ENCODE data around the gene LYL1. TPM values are rescaled to one million over a fixed set of nuclear protein-coding genes. Genes with fewer than 3 reads are reported as not detected.

Gene LYL1
- total and polyA plus RNA-seq, 2 donors (not counting 1 experiment from before 2014, with no cell fraction given) = 112 to 125 TPM

DNA sequence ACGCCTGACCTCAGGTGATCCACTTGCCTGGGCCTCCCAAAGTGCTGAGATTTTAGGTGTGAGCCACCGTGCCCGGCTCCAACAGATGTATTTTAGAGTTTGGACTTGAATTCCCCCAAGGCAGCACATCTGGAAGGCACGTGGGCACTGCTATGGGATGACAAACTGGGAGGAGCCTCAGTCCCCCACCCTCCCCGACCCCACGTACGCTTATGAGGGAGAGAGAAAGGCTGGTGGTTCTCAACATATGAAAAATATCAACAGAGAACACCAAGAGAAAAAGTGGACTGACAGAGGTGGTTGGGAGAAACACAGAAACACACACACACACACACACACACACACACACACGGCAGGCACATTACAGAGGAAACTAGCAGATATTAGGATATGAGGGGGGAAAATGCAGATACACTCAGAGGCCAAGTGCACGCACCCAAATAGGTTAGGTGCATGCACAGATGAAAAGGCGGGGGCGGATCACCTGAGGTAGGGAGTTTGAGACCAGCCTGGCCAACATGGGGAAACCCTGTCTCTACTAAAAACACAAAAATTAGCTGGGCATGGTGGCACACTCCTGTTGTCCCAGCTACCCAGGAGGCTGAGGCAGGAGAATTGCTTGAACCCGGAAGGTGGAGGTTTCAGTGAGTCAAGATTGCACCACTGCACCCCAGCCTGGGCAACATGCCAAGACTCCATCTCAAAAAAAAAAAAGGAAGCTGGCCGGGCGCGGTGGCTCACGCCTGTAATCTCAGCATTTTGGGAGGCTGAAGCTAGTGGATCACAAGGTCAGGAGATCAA is 44.3 kb upstream of the LYL1 start:
- H3K9me3 Mint-ChIP-seq (ENCODE audit: insufficient read depth) = no peaks in the 10 kb centered on the region
- no peak overlapping the region for H3K9ac ChIP-seq (ENCODE audit: low read length)

More for the DNA sequence above, 44.3 kb upstream of the LYL1 start:
- Histone ChIP-seq H3K4me2 (replicated peaks; ENCODE audit: low read depth, low read length, poor library complexity, severe bottlenecking) (no peak overlapping the region), H3K9me3 (ENCODE audit: control extremely low read depth in 1 of 3, control insufficient read depth in 2 of 3, insufficient read depth in 1 of 3, low read length in 2 of 3) (no peaks in the 10 kb centered on the region), H2AFZ (ENCODE audit: insufficient read depth, low read depth, low read length, poor library complexity, severe bottlenecking) (no peak overlapping the region), H3K36me3 (replicated peaks in 1 of 2; ENCODE audit: control extremely low read depth in 1 of 2, control insufficient read depth in 1 of 2, extremely low read depth in 1 of 2, insufficient read depth in 2 of 2, low read length in 1 of 2) (peaks cover 0 to 16% of the 10 kb centered on the region in 2 experiments), H4K20me1 (ENCODE audit: control insufficient read depth, insufficient read depth, low read length, poor library complexity, severe bottlenecking) (peaks cover 9% of the 10 kb centered on the region), H3K4me1 (ENCODE audit: control insufficient read depth in 2 of 2, insufficient read depth in 2 of 2, low read length in 2 of 2) (peaks cover 9 to 23% of the 10 kb centered on the region in 2 donors), H3K4me3 (ENCODE audit: control extremely low read depth in 1 of 5, extremely low read depth in 1 of 5, insufficient read depth in 1 of 5, low read depth in 2 of 5, low read length in 4 of 5) (no peak overlapping the region), H3K79me2 (ENCODE audit: control insufficient read depth, insufficient read depth, low read length) (peaks cover 50% of the 10 kb centered on the region), H3K27ac (ENCODE audit: low read length in 2 of 2) (no peak overlapping the region), H3K27me3 (replicated peaks in 1 of 4; ENCODE audit: control extremely low read depth in 1 of 4, control insufficient read depth in 3 of 4, insufficient read depth in 4 of 4, low read length in 3 of 4) (no peaks in the 10 kb centered on the region)
- peaks cover 29% of the 10 kb centered on the region for H3K4me1 Mint-ChIP-seq
- ChIA-PET POLR2A (interaction anchor here (0.7 kb wide), 1 partner anchor 45 kb away, joined by 3 read pairs; no protein-coding TSS in a partner anchor), CTCF (interaction anchor here (0.6 to 1.2 kb wide), 6 partner anchors 27 to 115 kb away, joined by 3 to 4 read pairs (median 3); no protein-coding TSS in a partner anchor)
- WGBS (ENCODE audit: insufficient coverage) = 96% methylated on average over 6 of the region's 16 CpGs
- intact Hi-C loops (cut with micrococcal nuclease) = no loop called here
- no peak overlapping the region for H3K27ac Mint-ChIP-seq
- H3K4me3 Mint-ChIP-seq = no peak overlapping the region
- H3K27me3 Mint-ChIP-seq = no peaks in the 10 kb centered on the region
- ATAC-seq (ENCODE audit: low read depth) (no peak), DNase-seq (no peak)
- TF ChIP-seq CTCF (IDR thresholded peaks at IDR 0.05) = no peak
- no peak for TF ChIP-seq EZH2 (IDR thresholded peaks at IDR 0.05; ENCODE audit: borderline replicate concordance, insufficient read depth, low read depth, low read length, poor library complexity, severe bottlenecking)
